NCI-H524 (cell line): Measurements from ENCODE around the gene MCC.
A peak's percentile ranks its signal among the peaks of the same experiment; 100 is the strongest.
"Not testable (repeated sequence)": the region's sequence is repeated elsewhere in the genome, so short reads cannot be mapped to it uniquely, and the experiment has no call there.

Source experiments
- DNase-seq, 2 experiments: peaks; one replicate each; lab custom pipeline; 2025; lab: John Stamatoyannopoulos, UW

The MCC gene

DNA sequence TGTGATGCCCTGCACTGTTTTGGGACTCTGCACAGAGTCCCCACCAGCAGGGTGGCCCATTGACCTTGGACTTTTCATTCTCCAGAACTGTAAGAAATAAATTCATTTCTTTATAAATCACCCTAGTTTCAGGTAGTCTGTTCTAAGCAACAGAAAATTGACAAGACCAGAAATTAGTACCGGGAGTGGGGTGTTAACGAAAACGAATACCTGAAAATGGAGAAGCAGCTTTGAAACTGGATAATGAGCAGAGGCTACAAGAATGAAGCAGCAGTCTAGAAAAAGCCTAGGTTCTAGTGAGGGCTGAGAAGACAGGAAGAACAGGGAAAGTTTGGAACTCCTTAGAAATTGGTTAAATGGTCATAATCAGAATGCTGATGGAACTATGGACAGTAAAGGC, 2.1 kb upstream of the MCC start:
- no peak for DNase-seq

- no peak for DNase-seq
Measured at GRCh38 chr5:113489299-113489698, 1.0 kb upstream of the MCC start.

- peak in 1 of 2 experiments; percentile 48 for DNase-seq
Measured at GRCh38 chr5:113488645-113489184, 462 bp upstream of the MCC start.

- DNase-seq, result peak in 1 of 2 experiments; percentile 23
Measured at GRCh38 chr5:113487416-113487780, 855 bp downstream of the MCC start.

DNA sequence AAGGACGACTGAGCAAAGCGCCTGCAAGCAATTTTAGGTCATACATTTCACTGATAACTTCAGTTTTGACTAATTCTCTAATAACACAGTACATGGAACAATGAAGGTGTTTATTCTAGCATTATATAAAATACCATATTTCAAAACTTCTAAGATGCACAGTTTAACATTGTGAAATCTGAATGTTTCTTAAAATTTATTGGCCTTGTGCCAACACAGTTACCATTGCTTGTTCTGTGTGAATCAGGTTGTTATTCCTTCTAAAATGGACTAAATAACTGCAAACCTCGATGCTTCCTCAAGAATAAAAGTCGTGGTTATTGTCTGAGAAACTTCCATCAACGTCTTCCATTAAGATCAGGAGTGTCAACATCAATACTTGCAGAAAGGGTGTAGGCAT, 8.0 kb downstream of the MCC start:
- DNase-seq, result no peak

- no peak for DNase-seq
Measured at GRCh38 chr5:113478691-113479090, 9.6 kb downstream of the MCC start.

DNA sequence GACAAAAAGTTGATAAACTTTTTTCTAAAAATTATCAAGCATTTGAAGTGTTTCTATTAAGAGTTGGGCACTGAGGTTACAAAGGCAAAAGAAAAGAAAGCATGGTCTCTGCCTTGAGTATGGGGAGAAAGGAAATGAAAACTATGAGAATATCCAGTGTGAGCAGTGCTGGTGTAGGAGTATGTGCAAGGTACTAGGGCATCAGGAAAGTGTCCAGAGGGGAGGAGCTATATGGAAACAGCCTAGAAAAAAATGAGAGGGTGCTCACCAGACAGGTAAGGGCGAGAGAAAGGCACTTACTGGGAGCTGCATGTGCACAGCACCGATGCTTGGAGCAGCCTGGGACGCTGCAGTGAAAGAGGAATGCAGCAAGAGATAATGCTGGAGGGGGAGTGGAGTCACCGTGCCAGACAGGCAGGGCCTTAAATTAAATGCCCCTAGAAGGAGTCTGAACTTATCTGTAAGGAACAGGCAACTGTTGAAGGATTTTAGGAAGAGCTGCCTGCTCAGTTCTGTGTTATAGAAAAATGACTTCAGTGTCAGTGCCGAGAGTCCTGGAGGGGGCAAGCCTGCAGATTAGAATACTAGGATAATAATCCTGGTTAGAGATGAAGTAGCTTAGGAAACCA, 14.0 kb downstream of the MCC start:
- no peak for DNase-seq

DNA sequence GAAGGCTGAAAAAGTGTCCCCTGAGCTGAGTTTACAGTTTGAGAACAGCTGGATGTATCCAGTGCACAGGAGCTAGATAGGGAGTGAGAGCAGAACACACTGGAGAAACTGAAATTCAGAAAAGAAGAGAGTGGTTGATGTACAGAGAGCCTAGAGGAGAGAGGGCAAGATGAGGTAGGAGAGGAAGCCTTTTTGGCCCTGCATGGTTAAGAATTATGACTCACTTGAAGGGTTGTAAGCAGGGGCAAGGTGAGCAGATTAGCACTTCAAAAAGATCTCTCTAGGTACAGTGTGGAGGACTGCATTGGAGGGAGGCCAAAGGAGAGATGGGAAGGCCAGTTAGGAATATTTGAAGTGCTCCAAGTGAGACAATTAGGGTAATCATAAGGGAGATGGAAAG, 25.2 kb downstream of the MCC start:
- no peak for DNase-seq

GRCh38 chr5:113457106-113457505, 31.1 kb downstream of the MCC start:
- not testable (repeated sequence) for DNase-seq

- DNase-seq, result no peak
Measured at GRCh38 chr5:113452941-113453340, 35.3 kb downstream of the MCC start.

DNA sequence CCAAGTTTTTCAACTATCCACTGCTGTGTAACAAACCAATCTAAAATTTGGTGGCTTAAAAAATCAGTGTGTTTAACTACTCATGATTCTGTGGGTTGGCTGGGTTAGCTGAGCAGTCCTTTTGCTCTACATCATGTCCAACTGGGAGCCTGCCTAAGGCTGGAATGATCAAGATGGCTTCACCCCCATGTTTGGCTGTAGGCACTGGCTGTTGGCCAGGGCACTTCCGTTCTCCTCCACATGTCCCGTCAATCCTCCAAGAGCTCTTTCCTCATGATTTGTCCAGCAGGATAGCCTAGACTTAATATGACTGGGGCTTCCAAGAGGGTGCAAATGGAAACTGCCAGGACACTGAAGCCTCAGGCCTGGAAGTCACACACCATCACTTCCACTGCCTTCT, 36.5 kb downstream of the MCC start:
- no peak for DNase-seq

DNA sequence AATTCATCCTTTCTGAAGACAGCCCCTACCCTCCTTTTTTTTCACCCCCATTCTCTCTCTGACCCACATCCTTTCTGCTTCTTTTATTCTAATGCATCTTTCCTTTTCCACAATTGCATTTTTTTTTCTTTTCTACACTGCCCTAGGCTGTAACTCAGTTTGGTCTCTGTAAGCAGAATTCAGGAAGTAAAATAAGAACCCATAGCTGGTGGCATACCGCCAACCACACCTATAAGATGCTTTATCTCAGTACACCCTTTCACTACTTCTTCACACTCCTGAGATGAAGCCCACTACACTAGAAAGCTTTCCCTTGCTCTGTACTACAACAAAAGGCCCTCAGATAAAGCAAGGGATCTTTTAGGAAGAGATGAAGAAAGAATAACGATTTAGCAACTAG, 37.3 kb downstream of the MCC start:
- DNase-seq, result no peak

DNA sequence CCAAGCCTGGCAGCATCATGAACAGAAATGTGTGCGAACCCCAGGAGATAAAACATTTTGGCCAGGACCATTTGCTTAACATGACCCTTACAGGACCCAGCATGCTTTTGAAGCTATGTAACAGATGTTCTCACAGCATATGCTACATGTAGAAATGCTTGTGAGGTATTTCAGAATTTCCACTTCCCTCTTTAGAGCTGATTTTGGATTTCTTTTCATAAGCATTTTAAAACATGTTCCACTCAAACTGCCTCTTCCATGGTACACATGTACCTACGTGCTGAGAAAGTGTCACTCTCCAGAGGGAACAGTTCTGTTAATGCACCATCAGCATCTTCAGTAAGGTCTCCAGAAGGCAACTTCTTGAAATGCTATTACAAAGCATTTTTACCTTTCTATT, 37.8 kb downstream of the MCC start:
- no peak for DNase-seq

- DNase-seq, result no peak
Measured at GRCh38 chr5:113448252-113448651, 40.0 kb downstream of the MCC start.

- peak; percentile 65 to 74 for DNase-seq
Measured at GRCh38 chr5:113447498-113448050, 40.7 kb downstream of the MCC start.

DNA sequence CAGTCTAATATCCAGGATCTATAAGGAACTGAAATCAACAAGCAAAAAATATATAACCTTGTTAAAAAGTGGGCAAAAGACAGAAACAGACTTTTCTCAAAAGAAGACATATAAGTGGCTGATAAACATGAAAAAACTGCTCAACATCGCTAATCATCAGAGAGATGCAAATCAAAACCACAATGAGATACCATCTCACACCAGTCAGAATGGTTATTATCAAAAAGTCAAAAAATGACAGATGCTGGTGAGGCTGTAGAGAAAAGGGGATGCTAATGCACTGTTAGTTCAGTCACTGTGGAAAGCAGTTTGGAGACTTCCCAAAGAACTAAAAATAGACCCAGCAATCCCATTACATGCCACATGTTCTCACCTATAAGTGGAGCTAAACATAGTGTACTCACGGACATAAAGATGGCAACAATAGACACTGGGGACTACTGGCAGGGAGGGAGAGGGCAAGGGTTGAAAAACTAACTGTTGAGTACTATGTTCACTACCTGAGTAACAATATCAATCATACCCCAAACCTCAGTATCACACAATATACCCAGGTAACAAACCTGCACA, 41.8 kb downstream of the MCC start:
- peak in 1 of 2 experiments; percentile 56 for DNase-seq

- no peak for DNase-seq
Measured at GRCh38 chr5:113437111-113437510, 51.1 kb downstream of the MCC start.

DNA sequence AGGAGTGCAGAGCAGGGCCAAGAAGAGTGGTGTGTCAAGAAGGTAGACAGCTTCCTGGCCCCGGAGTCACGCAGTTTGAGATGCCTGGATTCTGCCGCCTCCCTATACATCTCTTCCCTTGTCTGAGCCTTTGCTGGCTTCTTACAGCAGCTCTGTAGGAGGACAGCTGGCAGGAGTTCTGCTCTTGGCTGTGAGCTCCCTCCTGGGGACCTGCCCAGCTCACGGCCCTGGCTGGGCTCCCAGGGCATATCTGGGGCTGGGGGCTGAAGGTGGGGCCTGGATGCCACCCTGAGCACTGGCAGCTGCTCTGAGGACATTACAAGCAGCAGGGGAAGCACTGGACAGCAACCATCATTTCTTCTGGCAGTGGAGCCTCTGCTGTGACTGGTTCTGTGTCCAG, 52.7 kb downstream of the MCC start:
- DNase-seq, result no peak

DNA sequence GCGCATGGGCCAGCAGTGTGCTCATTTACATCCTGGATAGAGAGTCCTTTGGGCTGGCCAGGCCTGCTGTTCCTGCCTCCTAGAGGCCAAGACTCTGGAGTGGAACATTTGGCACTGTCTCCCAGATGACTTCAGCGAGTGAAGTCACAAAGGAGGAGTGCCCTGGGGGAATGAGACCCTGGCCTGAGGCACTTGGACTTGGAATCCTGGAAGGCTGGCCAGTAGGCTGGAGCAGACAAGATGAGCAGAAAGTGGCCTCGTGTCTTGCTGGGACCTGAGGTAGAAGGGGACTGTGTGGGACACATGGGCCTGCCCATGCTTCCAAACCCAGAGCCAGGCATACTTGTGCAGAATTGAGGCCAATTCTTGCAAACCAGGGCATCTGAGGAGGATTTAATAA, 53.4 kb downstream of the MCC start, which contains the start of gene TSSK1B:
Gene TSSK1B (minus strand): TSS at position 101 of the 400 bp plus-strand sequence. CDS start 150 bp downstream, outside the sequence.
- no peak for DNase-seq

DNA sequence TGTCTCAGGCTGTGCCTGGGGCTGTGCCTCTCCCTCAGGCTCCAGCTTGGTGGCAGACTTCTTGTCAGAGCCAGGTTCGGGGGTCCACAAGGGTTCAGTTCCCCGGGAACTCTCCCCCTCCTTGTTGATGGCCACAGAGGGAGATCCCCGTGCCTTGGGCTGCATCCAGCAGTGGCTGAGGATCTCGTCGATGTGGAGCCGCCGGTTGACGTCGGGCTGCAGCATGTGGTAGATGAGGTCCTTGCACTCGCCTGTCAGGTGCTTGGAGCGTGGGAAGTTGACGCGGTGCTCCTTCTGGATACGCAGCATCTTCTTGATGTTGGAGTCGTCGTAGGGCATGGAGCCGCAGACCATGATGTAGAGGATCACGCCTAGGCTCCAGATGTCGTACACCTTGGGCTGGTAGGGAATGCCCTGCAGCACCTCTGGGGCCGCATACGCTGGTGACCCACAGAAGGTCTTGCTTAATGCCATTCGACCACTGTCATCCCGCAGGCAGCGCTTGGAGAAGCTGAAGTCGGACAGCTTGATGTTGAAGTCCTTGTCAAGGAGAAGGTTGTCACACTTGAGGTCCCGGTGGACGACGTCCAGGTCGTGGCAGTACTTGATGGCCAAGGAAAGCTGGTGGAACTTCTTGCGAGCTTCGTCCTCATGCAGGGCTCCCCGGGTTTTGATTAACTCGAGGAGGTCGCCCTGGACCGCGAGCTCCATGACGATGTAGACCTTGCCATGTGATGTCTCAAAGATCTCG, 54.2 kb downstream of the MCC start:
- no peak for DNase-seq

- DNase-seq, result no peak
Measured at GRCh38 chr5:113433071-113433470, 55.2 kb downstream of the MCC start.

- DNase-seq, result peak in 1 of 2 experiments; percentile 10
Measured at GRCh38 chr5:113427871-113428574, 60.2 kb downstream of the MCC start.
